Transverse colon (tissue), 4 donors: ENCODE data around the gene TUBD1.
"Not testable (repeated sequence)": the region's sequence is repeated elsewhere in the genome, so short reads cannot be mapped to it uniquely, and the experiment has no call there.

Experiments
- POLR2A ChIP-seq: fragments of 450-650 bp; IDR thresholded peaks from one replicate; pipeline ENCODE4 v1.6.1; 2016; ENCODE audit warnings: antibody characterized with exemption, mild to moderate bottlenecking, moderate library complexity
- POLR2AphosphoS5 ChIP-seq, 3 donors: sonication (generic); formaldehyde crosslinking; IDR thresholded peaks; one replicate each; pipeline ENCODE4 v1.6.1; 2016; ENCODE audit warnings: antibody characterized with exemption in 3 of 3
- TF ChIP-seq, protein P1 (sequence below), 5 experiments: fragments of 200-600 bp in 3 of 5; fragments of 450-650 bp in 2 of 5; sonication (generic) in 3 of 5; IDR thresholded peaks; 1 replicate in 2 of 5; 2 replicates in 3 of 5; pipeline ENCODE4 v1.5.1; 2016 to 2017; ENCODE audit warnings: antibody characterized with exemption in 5 of 5, inconsistent platforms in 3 of 5, mild to moderate bottlenecking in 2 of 5, moderate library complexity in 1 of 5

DNA sequence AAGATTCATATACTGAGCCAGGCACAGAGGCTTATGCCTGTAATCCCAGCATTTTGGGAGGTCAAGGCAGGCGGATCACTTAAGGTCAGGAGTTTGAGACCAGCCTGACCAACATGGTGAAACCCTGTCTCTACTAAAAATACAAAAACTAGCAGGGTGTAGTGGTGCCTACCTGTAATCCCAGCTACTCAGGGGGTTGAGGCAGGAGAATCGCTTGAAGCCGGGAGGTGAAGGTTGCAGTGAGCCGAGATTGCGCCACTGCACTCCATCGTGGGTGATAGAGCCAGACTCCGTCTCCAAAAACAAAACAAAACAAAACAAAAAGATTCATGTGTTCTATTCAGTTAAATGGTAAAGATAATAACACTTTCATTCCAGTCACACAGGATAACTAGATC, 63.9 kb downstream of the TUBD1 start:
- TF ChIP-seq, protein P1, sequence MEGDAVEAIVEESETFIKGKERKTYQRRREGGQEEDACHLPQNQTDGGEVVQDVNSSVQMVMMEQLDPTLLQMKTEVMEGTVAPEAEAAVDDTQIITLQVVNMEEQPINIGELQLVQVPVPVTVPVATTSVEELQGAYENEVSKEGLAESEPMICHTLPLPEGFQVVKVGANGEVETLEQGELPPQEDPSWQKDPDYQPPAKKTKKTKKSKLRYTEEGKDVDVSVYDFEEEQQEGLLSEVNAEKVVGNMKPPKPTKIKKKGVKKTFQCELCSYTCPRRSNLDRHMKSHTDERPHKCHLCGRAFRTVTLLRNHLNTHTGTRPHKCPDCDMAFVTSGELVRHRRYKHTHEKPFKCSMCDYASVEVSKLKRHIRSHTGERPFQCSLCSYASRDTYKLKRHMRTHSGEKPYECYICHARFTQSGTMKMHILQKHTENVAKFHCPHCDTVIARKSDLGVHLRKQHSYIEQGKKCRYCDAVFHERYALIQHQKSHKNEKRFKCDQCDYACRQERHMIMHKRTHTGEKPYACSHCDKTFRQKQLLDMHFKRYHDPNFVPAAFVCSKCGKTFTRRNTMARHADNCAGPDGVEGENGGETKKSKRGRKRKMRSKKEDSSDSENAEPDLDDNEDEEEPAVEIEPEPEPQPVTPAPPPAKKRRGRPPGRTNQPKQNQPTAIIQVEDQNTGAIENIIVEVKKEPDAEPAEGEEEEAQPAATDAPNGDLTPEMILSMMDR (IDR thresholded peaks at IDR 0.05): not testable (repeated sequence)
- not testable (repeated sequence) for TF ChIP-seq POLR2A; POLR2AphosphoS5 (IDR thresholded peaks at IDR 0.05)
